ENCODE measurements around the gene MGST3. TPM values are rescaled to one million over a fixed set of nuclear protein-coding genes. Genes with fewer than 3 reads are reported as not detected.
A peak's percentile ranks its signal among the peaks of the same experiment; 100 is the strongest.
"Not testable (repeated sequence)": the region's sequence is repeated elsewhere in the genome, so short reads cannot be mapped to it uniquely, and the experiment has no call there.

The MGST3 gene
- polyA plus RNA-seq, 2 of the 4 experiments (the other 2 are of a cell fraction) = 216 to 217 TPM

GRCh38 chr1:165648919-165649572, 18.0 kb downstream of the MGST3 start:
- H3K4me1 ChIP-seq = peaks cover 53% of the 10 kb centered on the region
- FAIRE-seq (no peak), ATAC-seq (no peak), DNase-seq (ENCODE audit: low read depth in 1 of 2, low spot score in 1 of 2) (no peak)
- no peaks in the 10 kb centered on the region for H3K9me3 ChIP-seq
- ChIA-PET POLR2A (interaction anchor here (1.7 kb wide), 1 partner anchor 49 kb away, joined by 4 read pairs; the partner anchor contains the start of gene ALDH9A1), CTCF (interaction anchor here (0.6 kb wide), 1 partner anchor 9 kb away, joined by 3 read pairs; no protein-coding TSS in a partner anchor)
- H3K27ac ChIP-seq = peak overlapping the region in 1 of 2 experiments; percentile 40; a peak in 3 of 6 replicates
- TF ChIP-seq TFCP2L1 (CRISPR knock-in tag; IDR thresholded peaks at IDR 0.05) (no peak), HOXA7 (CRISPR knock-in tag; IDR thresholded peaks at IDR 0.05) (no peak), FOXS1 (CRISPR knock-in tag; IDR thresholded peaks at IDR 0.05) (no peak), MAZ (IDR thresholded peaks at IDR 0.05; ENCODE audit: borderline replicate concordance, low read depth, low read length) (no peak), RFX5 (IDR thresholded peaks at IDR 0.05) (no peak), HDAC2 (IDR thresholded peaks at IDR 0.05) (no peak), FOSL2 (IDR thresholded peaks at IDR 0.05) (no peak), FOSL2 (CRISPR knock-in tag; IDR thresholded peaks at IDR 0.05) (no peak), CEBPB (IDR thresholded peaks at IDR 0.05) (no peak), HMGXB4 (CRISPR knock-in tag; IDR thresholded peaks at IDR 0.05; ENCODE audit: borderline replicate concordance) (no peak), ESRRA (IDR thresholded peaks at IDR 0.05; ENCODE audit: borderline replicate concordance, low read length) (no peak), JUN (IDR thresholded peaks at IDR 0.05) (no peak), SREBF2 (IDR thresholded peaks at IDR 0.05) (no peak), HEYL (CRISPR knock-in tag; IDR thresholded peaks at IDR 0.05) (no peak), ELK1 (IDR thresholded peaks at IDR 0.05; ENCODE audit: low read depth, low read length) (no peak), RARB (CRISPR knock-in tag; IDR thresholded peaks at IDR 0.05) (no peak), EHF (CRISPR knock-in tag; IDR thresholded peaks at IDR 0.05) (no peak)
- TF ChIP-seq, protein P1, sequence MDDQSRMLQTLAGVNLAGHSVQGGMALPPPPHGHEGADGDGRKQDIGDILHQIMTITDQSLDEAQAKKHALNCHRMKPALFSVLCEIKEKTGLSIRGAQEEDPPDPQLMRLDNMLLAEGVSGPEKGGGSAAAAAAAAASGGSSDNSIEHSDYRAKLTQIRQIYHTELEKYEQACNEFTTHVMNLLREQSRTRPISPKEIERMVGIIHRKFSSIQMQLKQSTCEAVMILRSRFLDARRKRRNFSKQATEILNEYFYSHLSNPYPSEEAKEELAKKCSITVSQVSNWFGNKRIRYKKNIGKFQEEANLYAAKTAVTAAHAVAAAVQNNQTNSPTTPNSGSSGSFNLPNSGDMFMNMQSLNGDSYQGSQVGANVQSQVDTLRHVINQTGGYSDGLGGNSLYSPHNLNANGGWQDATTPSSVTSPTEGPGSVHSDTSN (IDR thresholded peaks at IDR 0.05) = no peak
- TF ChIP-seq, protein P2, sequence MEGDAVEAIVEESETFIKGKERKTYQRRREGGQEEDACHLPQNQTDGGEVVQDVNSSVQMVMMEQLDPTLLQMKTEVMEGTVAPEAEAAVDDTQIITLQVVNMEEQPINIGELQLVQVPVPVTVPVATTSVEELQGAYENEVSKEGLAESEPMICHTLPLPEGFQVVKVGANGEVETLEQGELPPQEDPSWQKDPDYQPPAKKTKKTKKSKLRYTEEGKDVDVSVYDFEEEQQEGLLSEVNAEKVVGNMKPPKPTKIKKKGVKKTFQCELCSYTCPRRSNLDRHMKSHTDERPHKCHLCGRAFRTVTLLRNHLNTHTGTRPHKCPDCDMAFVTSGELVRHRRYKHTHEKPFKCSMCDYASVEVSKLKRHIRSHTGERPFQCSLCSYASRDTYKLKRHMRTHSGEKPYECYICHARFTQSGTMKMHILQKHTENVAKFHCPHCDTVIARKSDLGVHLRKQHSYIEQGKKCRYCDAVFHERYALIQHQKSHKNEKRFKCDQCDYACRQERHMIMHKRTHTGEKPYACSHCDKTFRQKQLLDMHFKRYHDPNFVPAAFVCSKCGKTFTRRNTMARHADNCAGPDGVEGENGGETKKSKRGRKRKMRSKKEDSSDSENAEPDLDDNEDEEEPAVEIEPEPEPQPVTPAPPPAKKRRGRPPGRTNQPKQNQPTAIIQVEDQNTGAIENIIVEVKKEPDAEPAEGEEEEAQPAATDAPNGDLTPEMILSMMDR (IDR thresholded peaks at IDR 0.05) = no peak
- no peak overlapping the region for H3K4me3 ChIP-seq
- 95% methylated on average over 7 of the region's 7 CpGs for WGBS (ENCODE audit: missing lambda C conversion rate)
- no peak overlapping the region for H3K4me2 ChIP-seq

DNA sequence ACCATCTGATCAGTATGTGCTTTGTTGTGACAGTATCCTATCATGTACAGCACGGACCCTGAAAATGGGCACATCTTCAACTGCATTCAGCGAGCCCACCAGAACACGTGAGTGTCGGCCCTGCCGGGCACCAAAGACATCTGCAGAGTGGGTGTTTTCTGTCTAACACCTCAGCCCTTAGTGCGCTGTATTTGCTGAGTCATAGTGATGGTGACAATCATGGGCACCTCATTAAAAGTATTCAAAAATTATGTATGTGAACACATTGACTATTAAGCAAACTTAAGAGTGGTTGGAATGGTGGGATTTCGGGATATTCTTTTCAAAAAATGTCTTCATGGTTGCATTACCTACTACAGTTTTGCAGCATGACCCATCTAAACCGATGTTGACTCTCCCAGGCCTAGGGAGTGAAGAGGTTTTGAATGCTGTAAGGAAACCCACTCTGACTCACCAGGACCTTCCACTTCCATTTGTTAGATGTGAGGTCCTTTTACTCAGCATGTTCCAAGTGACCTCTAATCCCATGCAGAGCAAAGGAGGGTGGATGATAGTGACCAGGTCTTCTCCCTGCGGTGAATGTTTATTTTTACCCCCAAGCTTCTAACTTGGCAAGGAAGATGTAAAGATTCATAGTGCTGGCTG, 20.1 kb downstream of the MGST3 start:
- DNase-seq (ENCODE audit: low read depth in 1 of 2, low spot score in 1 of 2) (peak in 1 of 2 experiments; percentile 34), FAIRE-seq (no peak), ATAC-seq (no peak)
- no peak for TF ChIP-seq CHD2 (IDR thresholded peaks at IDR 0.05; ENCODE audit: low read length, partially characterized antibody)
- peak; percentile 93 for TF ChIP-seq MAFK (IDR thresholded peaks at IDR 0.05; ENCODE audit: partially characterized antibody)
- no peak for TF ChIP-seq HMGXB4 (CRISPR knock-in tag; IDR thresholded peaks at IDR 0.05; ENCODE audit: borderline replicate concordance)
- peak; percentile 97 for TF ChIP-seq NFE2L2 (conservative IDR thresholded peaks at IDR 0.05; ENCODE audit: low read length)
- TF ChIP-seq BHLHE40 (IDR thresholded peaks at IDR 0.05; ENCODE audit: low read depth, low read length) = no peak
- TF ChIP-seq EHF (CRISPR knock-in tag; IDR thresholded peaks at IDR 0.05) = no peak
- TF ChIP-seq HOXB5 (CRISPR knock-in tag; IDR thresholded peaks at IDR 0.05) = no peak
- ChIA-PET POLR2A (no interaction called here), CTCF (interaction anchor here (0.5 kb wide), 1 partner anchor 333 kb away, joined by 3 read pairs; no protein-coding TSS in a partner anchor)
- H3K9me3 ChIP-seq = no peaks in the 10 kb centered on the region
- H3K27ac ChIP-seq = peak overlapping the region; percentile 53 to 75
- H3K4me3 ChIP-seq = no peak overlapping the region
- 87% methylated on average over 9 of the region's 9 CpGs for WGBS (ENCODE audit: missing lambda C conversion rate)
- peaks cover 33% of the 10 kb centered on the region for H3K4me1 ChIP-seq
- peak overlapping the region; percentile 2; the same call in 1 of the 3 replicates for H3K4me2 ChIP-seq

- H3K4me2 ChIP-seq; POLR2A ChIA-PET; H3K27ac ChIP-seq; DNase-seq (ENCODE audit: low read depth in 1 of 2, low spot score in 1 of 2); H3K4me3 ChIP-seq; H3K9me3 ChIP-seq; H3K4me1 ChIP-seq; FAIRE-seq; ATAC-seq: not testable (repeated sequence)
- WGBS (ENCODE audit: missing lambda C conversion rate) = 94% methylated on average over 9 of the region's 9 CpGs
- CTCF ChIA-PET = interaction anchor here (1.4 kb wide), 1 partner anchor 9 kb away, joined by 5 read pairs; no protein-coding TSS in a partner anchor
Measured at GRCh38 chr1:165658766-165659580, 27.9 kb downstream of the MGST3 start.

All from A549 (cell line).